Astrocyte (in vitro differentiated cells and primary cell): ENCODE measurements around the gene RPH3AL.

Experiments
- CTCF ChIP-seq: IDR thresholded peaks from 2 replicates; pipeline ENCODE4 v1.5.1; 2011; ENCODE audit warnings: low read depth, mild to moderate bottlenecking, inconsistent platforms, low read length, moderate library complexity; ENCODE audit not compliant: insufficient read depth
- EZH2 ChIP-seq: IDR thresholded peaks from 2 replicates; pipeline ENCODE4 v1.6.1; 2012; ENCODE audit warnings: mild to moderate bottlenecking, low read length, inconsistent platforms; ENCODE audit not compliant: insufficient read depth

- TF ChIP-seq CTCF (no peak), EZH2 (no peak)
These were observed 12.5 kb downstream of the RPH3AL start for GRCh38 chr17:340074-340473.
